GM19397 (cell line): Measurements from ENCODE around the gene HADHB.

ENCODE experiments used
- ATAC-seq: cut with Tn5 transposase; IDR thresholded peaks from one replicate; pipeline ENCODE4 v1.9.1; 2021; ENCODE audit warnings: mild to moderate bottlenecking, moderate library complexity; ENCODE audit not compliant: unreplicated experiment

Gene HADHB

DNA sequence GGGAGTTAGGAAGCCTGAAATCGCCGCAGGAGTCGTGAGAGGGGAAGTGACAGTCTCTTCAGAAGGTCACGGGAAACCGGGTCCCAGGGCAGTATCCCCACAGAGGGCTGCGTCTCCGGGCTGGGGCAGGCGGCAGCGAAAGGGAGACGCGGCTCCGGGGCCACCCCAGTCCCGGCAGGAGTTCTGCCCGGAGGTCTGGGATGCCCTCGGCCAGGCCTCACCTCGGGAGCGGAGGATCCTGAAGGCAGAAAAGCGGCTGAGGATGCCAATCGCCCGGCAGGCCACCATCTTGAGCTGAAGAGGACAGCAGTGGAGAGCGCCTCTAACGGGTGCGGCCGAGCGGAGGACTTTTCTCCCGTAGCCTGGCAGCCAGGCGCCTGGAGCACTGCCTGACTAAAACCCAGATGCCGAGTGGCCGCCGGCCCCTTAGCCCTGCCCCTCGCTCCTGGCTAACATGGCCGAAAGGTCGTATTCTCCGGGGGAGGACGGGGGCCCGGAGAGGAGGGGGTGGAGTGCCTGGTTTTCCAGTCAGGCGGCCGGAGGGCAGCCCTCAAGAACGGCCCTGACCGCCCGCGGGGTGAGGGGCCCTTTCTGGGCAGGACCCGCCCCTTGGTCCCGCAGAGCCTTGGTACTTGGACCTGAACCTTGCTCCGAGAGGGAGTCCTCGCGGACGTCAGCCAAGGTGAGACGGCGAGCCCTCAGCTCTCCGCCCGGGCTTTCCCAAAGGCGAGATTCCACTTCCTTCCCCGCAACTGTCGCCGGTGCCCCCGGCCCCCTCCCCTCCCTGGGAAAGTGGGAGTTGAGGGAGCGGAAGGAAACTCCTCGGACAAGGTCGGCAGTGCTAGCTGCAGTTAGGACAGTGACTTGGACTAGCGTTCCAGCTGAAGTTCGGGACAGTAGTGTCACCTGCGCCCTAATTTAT is at the start of gene HADHB, which contains the start of gene HADHA:
Gene HADHB (plus strand): TSS at position 631 of the 922 bp plus-strand sequence. CDS start 9,316 bp downstream, outside the sequence.
Gene HADHA (minus strand): TSS at position 324 of the 922 bp plus-strand sequence. CDS start 36 bp downstream, at position 288.
- peak; percentile 79 for ATAC-seq

DNA sequence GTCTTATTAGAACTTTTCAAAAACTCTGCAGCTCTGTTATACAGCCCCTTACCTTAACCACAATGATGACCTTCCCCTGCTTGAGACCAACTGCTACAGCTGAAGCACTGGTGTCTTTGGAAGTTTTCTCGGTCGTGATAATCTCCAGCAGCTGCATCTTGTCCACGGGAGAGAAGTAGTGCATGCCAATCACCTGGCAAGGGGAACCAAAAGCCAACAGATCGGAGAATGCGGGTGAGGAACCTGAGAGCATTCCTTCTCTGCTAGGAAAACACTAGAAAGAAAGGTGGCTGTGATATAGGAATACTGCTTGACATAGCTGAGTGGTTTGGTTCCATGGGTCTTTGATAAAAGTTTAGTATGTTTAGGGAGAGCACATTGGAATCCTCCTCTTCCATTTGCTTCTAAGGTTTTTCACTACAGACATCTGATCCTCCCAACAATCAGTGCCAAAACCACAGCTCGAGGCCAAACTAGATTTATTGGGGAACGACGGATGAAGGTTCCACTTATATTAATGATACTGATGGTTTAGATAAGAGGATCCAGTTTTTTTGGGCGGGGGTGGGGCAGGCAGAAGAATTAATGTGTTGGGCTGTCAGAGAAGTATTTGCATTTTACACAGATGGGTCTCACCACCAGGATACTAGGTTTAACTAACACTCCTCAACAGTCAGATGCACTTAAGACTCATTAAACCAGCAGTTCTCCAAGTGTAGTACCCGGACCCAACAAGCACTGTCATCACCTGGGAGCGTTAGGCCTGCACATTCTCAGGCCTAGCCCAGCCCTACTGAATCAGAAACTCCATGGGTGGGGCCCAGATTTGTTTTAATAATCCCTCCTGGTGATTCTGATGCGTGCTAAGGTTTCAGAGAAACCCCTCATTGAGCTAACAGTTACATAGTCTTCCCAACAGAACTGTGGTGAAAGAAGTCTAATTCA is 49.4 kb upstream of the HADHB start:
- no peak for ATAC-seq

DNA sequence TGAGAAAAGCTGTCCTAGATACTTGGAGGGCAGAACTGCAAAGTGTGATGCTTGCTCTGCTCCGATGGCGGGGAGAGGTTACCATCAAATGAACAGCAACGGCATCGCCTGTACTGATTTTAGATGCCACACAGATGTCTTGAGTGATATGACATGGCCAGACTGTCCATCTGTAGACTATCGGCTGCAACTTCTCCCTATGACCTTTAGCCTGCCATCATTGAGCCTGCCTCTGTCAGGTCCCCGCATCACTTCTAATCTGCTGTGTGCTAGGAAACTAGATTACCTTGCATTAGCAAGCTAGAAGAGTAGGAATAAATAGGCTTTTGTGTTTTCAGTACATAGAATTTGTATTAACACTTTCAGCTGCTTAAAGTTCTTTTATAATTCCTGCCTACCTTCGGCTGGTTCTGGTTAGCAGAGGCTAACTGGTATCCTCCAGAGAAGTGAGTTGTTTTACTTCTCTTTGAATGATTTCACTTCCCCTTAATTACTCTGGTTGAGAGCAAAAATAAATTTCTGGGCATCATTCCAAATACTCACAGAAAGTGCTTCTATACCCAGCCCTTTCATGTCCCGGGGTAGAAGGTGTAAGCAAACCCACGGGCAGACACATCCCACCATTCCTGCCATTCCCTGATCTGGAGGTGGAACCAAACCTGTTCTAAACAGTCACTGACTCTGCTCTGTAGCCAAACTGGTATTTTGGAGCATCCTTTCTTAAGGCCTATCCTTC is 47.9 kb upstream of the HADHB start:
- ATAC-seq = no peak

DNA sequence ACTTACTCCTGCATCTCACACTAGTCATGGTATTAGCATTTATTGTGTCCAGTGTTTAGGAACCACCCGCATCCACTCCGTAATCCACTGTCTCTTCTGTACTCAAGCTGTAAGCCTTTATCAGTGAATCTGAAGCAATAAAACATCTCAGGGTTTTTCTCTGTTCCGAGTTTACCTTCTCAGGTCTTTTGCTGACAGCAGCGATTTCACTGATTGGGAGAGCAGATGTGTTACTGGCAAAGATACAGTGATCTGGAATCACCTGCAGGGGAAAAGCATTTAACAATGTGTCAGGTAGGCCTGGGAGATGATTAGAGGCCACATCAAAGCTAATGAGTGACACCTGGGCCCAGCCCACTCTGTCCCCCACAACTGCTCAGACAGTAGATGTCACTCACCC is 47.2 kb upstream of the HADHB start:
- ATAC-seq = no peak

DNA sequence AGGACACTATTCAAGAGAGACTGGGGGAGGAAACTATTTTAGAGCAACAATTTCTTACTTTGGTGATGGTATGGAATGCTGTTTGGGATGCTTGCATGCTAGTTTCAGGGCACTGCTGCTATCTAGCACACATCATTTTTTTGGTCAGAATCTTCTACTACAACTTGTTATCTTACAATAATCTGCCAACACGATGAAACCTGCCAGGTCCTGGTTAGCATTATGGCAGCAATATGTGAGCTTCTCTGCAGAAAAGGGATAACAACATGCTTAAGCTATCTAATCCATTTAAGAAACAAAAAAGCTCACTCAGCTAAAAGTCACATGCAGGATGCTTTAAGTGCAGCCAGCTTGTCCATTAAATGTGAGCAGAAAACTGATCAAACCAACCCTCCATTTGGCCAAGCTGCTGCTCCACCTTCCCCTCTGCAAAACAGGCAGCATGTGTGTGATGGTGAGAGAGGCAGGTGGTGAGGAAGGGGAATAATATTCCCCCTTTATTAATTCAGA is 41.7 kb upstream of the HADHB start:
- ATAC-seq = no peak

DNA sequence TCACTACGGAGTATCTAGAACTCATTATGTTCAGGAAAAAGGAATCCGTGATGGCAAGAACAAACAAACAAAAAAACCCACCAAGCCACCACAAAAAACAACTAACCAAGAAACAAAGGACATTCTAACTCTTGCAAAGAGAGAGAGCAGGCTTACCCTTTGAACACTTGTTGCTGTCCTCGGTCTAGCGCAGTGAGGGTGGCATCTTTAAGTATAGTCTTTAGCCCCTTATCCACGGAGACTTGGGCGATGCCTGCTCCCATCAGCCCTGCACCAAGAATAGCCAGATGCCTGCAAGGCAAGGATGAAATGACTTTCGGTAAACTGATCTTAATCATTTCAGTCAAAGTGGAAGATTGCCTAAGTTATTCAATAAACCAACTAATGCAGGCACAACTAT is 40.8 kb upstream of the HADHB start:
- ATAC-seq = no peak

DNA sequence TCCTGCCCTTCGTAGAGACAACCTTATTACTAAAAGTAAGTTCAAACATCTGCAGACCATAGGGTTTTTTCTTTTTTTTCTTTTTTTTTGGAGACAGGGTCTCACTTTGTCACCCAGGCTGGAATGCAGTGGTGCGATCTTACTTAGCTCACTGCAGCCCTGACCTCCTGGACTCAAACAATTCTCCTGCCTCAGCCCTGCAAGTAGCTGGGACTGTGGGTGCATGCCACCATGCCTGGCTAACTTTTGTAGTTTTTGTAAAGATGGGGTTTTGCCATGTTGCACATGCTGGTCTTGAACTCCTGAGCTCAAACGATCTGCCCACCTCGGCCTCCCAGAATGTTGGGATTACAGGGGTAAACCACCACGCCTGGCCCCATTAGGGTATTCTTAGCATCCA is 32.7 kb upstream of the HADHB start:
- no peak for ATAC-seq

DNA sequence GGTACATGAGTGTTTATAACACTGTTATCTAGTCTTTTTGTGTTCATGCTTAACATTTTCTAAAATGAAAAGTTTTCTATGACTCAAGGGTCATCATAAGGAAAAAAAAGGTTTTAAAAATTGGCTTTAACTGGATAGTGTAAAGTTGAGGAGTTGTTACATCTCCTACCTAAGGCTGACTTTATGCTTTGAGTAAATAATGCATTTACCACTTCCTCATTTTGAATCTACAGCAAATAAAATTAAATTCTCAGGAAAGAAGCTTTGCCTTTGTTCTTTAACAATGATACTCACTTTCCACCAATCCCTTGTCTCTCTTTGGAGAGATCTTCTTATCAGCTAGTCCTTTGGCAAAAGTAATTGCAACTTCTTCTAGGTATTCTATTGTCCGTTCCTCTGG is 30.0 kb upstream of the HADHB start:
- no peak for ATAC-seq

DNA sequence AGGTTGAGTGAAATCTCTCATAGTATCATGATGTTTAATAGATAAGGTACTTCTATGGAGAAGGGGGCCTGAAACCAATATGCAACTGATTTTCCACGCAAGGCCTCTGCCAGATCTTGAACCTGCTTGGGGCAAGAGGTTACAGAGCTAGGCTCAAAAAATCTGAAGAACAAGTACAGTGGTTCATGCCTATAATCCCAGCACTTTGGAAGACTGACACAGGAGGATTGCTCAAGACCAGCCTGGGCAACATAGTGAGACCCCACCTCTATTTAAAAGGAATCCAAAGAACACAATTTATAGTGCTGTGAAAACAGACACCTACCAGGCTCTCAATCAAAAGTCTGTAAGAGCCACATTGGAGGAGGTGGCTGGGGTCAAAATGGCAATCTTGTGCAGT is 28.9 kb upstream of the HADHB start:
- no peak for ATAC-seq

DNA sequence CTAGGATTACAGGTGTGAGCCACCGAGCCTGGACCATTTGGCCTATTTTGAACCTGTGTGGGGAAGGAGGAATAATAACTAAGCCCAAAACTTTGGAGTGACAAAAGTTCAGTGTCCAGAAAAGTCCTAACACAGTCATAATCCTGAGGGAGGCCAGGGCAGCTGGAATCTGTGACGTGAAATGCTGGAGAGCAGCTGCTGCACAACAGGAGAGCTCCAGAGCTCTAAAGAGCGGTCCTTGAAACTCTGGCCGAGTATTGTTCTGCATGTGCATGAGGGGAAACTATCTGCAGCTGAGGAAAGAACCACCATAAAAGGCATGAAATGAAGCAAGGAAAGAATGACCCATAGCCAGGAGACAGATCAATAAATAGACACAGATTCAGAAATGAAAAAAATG is 28.2 kb upstream of the HADHB start:
- no peak for ATAC-seq

DNA sequence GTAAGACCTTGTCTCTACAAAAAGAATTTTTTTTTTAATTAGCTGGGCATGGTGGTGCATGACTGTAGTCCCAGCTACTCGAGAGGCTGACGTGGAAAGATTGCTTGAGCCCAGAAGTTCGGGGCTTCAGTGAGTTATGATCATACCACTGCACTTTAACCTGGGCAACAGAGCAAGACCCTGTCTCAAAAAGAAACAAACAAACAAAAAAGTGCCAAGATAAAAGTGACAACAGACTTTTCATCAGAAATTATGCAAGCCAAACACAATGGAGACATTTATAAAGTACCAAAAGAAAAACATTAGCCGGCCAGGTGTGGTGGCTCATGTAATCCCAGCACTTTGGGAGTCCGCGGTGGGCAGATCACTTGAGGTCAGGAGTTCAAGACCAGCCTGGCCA is 27.0 kb upstream of the HADHB start:
- ATAC-seq = no peak

DNA sequence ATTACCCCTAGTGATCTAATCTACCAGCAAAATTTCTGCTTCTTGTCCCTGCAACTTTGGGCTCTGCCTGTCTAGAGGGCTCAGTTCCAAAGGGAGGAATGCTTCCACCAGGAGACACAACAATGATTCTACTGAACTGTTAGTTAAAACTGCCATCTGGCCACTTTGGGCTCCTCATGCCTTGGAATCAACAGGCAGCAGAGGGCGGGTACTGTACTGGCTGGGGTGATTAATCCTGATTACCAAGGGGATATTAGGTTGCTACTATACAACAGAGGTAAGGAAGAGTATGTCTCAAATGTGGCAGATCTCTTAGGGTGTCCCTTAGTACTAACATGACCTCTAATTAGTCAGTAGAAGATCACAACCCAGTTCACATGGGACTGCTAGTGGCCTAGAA is 21.7 kb upstream of the HADHB start:
- no peak for ATAC-seq

DNA sequence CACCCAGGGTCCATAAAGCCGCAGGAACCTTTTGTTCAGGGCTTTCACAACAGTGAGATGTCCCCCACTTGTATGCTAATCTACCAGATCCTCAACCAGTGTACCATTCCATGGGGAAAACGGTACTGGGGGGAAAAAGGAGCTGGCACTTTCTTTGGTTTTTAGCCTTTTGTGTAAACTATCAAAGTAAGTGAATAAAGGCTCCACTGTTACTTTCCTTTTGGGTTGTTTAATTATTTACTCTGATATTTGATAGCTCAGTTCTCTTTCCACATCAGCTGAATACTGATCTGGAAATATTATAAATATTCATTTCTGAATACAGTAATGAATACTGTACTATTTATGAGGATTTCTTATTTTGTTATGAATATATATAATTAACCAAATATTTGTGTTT is 20.6 kb upstream of the HADHB start:
- no peak for ATAC-seq

DNA sequence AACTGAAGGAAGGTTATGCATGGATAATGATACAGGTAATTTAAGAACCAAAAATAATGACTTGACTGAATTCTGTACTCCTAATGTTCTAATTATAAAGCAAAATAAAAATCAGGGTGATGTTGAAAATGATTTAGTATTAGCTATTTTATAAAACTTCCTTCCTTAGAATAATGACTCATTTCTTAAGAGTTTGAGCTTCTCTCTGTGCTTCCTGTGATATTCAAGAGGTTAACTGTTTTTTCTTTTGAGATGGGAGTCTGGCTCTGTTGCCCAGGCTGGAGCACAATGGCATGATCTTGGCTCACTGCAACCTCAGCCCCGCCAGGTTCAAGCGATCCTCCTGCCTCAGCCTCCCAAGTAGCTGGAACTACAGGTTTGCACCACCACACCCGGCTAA is 15.1 kb upstream of the HADHB start:
- ATAC-seq = no peak

DNA sequence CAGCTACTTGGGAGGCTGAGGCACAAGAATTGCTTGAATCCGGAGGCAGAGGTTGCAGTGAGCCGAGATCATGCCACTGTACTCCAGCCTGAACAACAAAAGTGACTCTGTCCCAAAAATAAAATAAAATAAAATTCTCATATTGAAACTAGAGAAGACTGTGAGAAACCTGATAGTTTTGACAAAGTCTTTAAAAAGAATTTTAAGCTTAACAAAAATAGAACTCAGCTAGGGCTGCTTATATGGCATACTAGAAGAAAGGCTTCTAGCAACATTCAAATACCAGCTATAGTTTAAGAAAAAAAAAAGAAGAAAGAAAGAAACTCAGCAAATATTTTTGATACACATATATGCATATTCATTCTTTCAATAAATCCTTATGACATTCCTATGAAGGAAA is 13.9 kb upstream of the HADHB start:
- ATAC-seq = no peak

DNA sequence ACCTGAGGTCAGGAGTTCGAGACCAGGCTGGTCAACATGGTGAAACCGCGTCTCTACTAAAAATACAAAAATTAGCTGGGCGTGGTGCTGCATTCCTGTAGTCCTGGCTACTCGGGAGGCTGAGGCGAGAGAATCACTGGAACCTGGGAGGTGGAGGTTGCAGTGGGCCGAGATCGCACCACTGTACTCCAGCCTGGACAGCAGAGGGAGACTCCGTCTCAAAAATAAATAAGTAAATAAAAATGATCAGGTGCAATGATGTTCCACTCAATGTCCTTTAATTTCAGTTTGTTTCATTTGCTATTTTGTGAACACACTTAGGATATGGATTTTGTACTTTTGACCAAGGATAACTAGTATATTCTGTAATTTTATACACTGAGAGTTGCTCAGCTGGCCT is 9.7 kb upstream of the HADHB start:
- no peak for ATAC-seq

DNA sequence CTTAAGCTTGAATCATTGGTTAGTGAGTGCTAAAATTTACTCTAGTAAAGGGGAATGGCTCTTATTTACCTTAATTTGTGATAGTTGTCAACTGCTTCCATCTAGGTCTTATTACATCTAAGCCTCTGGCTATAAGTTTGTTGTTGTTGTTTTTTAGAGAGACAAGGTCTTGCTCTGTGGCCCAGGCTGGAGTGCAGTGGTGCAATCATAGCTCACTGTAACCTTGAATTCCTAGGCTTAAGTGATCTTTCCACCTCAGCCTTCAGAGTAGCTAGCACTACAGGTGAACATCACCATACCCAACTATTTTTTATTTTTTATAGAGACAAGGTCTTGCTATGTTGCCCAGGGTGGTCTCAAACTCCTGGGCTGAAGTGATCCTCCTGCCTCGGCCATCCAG is 6.9 kb upstream of the HADHB start:
- no peak for ATAC-seq

DNA sequence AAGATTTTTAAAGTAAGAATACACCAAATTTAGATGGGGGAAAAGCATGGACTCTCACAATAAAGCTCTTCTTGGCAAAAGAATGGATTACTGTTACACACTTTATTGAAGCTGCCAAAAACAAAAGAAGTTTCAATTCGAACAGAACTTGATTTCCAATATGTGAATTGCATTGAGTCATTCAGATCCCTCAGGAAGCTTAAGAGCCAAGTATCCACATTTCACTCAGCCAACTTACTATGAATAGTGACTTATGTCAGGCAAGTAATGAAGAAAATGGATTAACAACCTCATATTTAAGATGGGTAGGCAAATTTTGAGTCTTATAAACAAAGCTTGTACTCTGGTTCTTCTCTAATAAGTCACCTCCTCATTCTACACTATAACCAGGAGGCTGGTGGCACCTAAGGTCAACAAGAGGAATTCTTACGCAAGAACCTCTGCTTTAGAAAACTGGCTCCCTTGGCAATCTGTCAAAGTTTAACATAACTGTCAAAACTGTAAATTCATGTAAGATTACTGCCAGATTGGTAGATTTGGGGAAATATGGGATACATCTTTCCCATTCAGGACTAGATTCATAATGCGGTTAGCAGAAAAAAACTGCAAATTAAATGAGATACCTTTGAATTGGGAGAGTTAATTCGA is 6.3 kb upstream of the HADHB start:
- no peak for ATAC-seq

DNA sequence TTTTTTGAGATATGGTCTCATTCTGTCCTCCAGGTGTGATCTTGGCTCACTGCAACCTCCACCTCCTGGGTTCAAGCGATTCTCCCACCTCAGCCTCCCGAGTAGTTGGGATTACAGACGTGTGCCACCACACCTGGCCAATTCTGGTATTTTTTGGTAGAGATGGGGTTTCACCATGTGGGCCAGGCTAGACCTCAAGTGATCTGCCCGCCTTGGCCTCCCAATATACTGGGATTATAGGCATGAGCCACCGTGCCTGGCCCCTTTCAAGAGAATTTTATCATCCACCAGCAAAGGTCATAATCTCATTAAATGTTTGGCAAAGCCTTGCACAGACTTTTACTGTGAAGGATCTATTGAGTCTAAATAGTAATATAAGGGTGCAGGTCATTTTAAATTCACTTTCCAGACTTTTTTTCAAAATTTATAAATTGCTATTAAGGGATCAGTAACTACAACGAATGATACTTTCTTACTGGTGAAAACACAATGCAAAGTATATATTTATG is 2.8 kb upstream of the HADHB start:
- ATAC-seq = no peak
